Panc1 (cell line): Measurements from ENCODE around the gene FGFRL1. TPM values are rescaled to one million over a fixed set of nuclear protein-coding genes. Genes with fewer than 3 reads are reported as not detected.

Experiments used
- ATAC-seq: fragments of 200-7000 bp; cut with Tn5 transposase; 2 replicates; pipeline ENCODE4 v1.9.1; 2020; ENCODE audit warnings: mild to moderate bottlenecking, moderate library complexity
- BruUV-seq: library from RNA; stranded (reverse); fragments of 400-500 nt; replicated peaks from 2 replicates; lab custom pipeline; 2021; lab: Mats Ljungman, UMichigan
- CTCF ChIA-PET: fragments of 300-600 bp; sonication (Branson Sonifier 250); formaldehyde crosslinking; loops from one replicate; lab custom pipeline; 2022; ENCODE audit warnings: antibody characterized with exemption; lab: Charles Lee
- POLR2A ChIA-PET: fragments of 300-600 bp; sonication (Branson Sonifier 250); formaldehyde crosslinking; loops from one replicate; lab custom pipeline; 2022; ENCODE audit warnings: antibody characterized with exemption; lab: Charles Lee
- DNase-seq: peaks from one replicate; pipeline ENCODE4 v3.0.0-alpha.2; 2010; ENCODE audit warnings: low read depth, low spot score
- H3K27ac ChIP-seq: 2 replicates; pipeline ENCODE4 v1.5.1; 2011; ENCODE audit warnings: mild to moderate bottlenecking, low read length, inconsistent platforms
- H3K27me3 ChIP-seq: fragments of 200-500 bp; sonication (Bioruptor generic); 2 replicates; pipeline ENCODE4 v1.6.0; 2014; ENCODE audit warnings: low read length, inconsistent platforms; ENCODE audit not compliant: control insufficient read depth, insufficient read depth
- H3K36me3 ChIP-seq: fragments of 200-500 bp; sonication (Bioruptor generic); 2 replicates; pipeline ENCODE4 v1.5.1; 2014; ENCODE audit warnings: inconsistent platforms, mild to moderate bottlenecking, low read length, moderate library complexity; ENCODE audit not compliant: control insufficient read depth, insufficient read depth
- H3K4me1 ChIP-seq: 2 replicates; pipeline ENCODE4 v1.5.1; 2011; ENCODE audit warnings: inconsistent platforms, mild to moderate bottlenecking, low read length, moderate library complexity; ENCODE audit not compliant: control insufficient read depth, insufficient read depth
- H3K4me3 ChIP-seq, 2 experiments: 2 replicates each; pipeline ENCODE4 v1.5.1; 2011 to 2012; ENCODE audit warnings: low read depth in 2 of 2, low read length in 2 of 2, mild to moderate bottlenecking in 2 of 2, inconsistent platforms in 1 of 2, moderate library complexity in 1 of 2
- H3K9me3 ChIP-seq: fragments of 200-500 bp; sonication (Bioruptor generic); 2 replicates; pipeline ENCODE4 v1.5.1; 2014; ENCODE audit warnings: low read depth, mild to moderate bottlenecking, inconsistent platforms, low read length, moderate library complexity; ENCODE audit not compliant: control insufficient read depth, insufficient read depth
- CTCF ChIP-seq: fragments of 450-650 bp; IDR thresholded peaks from 2 replicates; pipeline ENCODE4 v1.5.1; 2017; ENCODE audit warnings: mild to moderate bottlenecking
- POLR2AphosphoS5 ChIP-seq: IDR thresholded peaks from 2 replicates; pipeline ENCODE4 v1.6.1; 2012; ENCODE audit warnings: mild to moderate bottlenecking, low read depth, low read length, moderate library complexity
- REST ChIP-seq, 2 experiments: IDR thresholded peaks; 2 replicates each; pipeline ENCODE4 v1.6.1; 2011 to 2012; ENCODE audit warnings: low read depth in 2 of 2, control low read depth in 1 of 2, low read length in 1 of 2, mild to moderate bottlenecking in 1 of 2, moderate library complexity in 1 of 2; ENCODE audit not compliant: insufficient read depth in 1 of 2
- SIN3A ChIP-seq: IDR thresholded peaks from 2 replicates; pipeline ENCODE4 v1.6.1; 2012; ENCODE audit warnings: low read depth, mild to moderate bottlenecking, low read length, moderate library complexity, borderline replicate concordance; ENCODE audit not compliant: insufficient read depth
- TCF7L2 ChIP-seq: IDR thresholded peaks from 2 replicates; pipeline ENCODE4 v1.6.1; 2011; ENCODE audit warnings: mild to moderate bottlenecking, low read depth, low read length, inconsistent platforms
- in situ Hi-C: cut with HindIII; loops from 2 replicates; pipeline ENCODE4 v1.10.0; 2016; ENCODE audit warnings: low sequenced_read_pairs, low pct_unique_long_range_greater_than_20kb
- intact Hi-C: fragments of 100-400 bp; cut with micrococcal nuclease; formaldehyde crosslinking; loops from one replicate; pipeline ENCODE4 v1.10.0; 2022; ENCODE audit not compliant: unreplicated experiment
- total RNA-seq: library from RNA; stranded (reverse); gene quantifications from one replicate; pipeline ENCODE4 v1.2.1, GENCODE V29; 2021; ENCODE audit not compliant: unreplicated experiment

Gene FGFRL1
- total RNA-seq, 1 experiment from 2014 or later = 43.1 TPM

- POLR2A ChIA-PET = interaction anchor here (0.6 kb wide), 1 partner anchor 22 kb away, joined by 4 read pairs; no protein-coding TSS in a partner anchor
- intact Hi-C loops = no loop called here
These were observed 2.4 kb upstream of the FGFRL1 start for GRCh38 chr4:1008840-1009541.

More at GRCh38 chr4:1008840-1009541, 2.4 kb upstream of the FGFRL1 start:
- DNase-seq = no peak
- TF ChIP-seq REST (IDR thresholded peaks at IDR 0.05; ENCODE audit: insufficient read depth in 1 of 2, low read depth in 2 of 2, low read length in 1 of 2) = no peak
- no peak for TF ChIP-seq SIN3A
- no peak for TF ChIP-seq POLR2AphosphoS5
- TF ChIP-seq TCF7L2 = no peak
- no peak for TF ChIP-seq CTCF
- Histone ChIP-seq H3K36me3 (no peaks in the 10 kb centered on the region), H3K4me3 (peak overlapping the region; percentile 50 to 59), H3K27me3 (no peaks in the 10 kb centered on the region), H3K27ac (no peak overlapping the region), H3K4me1 (no peaks in the 10 kb centered on the region; the same call in 1 of the 2 replicates), H3K9me3 (no peaks in the 10 kb centered on the region)
- ATAC-seq = no peak
- in situ Hi-C loops = no loop called here
- CTCF ChIA-PET = no interaction called here
- BruUV-seq = no TSS peak
